Activated T-helper 1 cell treated with anti-CD3 and anti-CD28 coated beads, Interleukin-2, amount 50 U/mL, for 16 hours (primary cell): ENCODE measurements around the gene RNF151.
A peak's percentile ranks its signal among the peaks of the same experiment; 100 is the strongest.
"Not testable (repeated sequence)": the region's sequence is repeated elsewhere in the genome, so short reads cannot be mapped to it uniquely, and the experiment has no call there.

Experiments used
- DNase-seq, 2 donors: peaks; one replicate each; pipeline ENCODE4 v3.0.0-alpha.2; 2020; ENCODE audit warnings: low read depth in 1 of 2, low spot score in 1 of 2

The RNF151 gene

DNA sequence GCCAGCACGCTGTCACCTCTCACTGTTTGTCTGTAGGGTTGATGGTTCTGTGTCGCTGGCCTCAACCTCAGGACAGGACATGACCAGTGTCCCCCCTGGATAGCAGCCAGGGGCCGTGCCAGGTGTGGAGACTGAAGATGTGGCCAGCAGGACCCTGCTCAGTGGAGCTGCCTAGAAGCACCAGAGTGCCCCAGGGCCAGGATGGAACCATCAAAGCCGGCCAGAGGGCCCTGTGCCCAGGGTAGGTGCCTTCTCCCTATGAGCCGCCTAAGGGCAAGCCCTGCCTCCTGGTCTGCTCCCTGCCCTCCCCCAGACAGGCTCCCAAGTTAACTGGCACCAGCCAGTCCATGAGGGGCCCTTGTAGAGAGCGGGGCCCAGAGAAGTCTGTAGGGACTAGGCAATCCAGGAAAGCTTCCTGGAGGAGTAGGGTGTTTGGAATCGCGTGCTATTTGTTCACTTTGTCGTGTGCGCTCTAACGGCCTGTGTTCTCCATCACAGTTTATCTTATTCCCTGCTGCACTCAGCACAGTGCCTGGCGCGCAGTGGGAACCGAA, 7.9 kb upstream of the RNF151 start:
- DNase-seq, result no peak

GRCh38 chr16:1959269-1960039, 7.2 kb upstream of the RNF151 start, which contains the start of gene NDUFB10:
Gene NDUFB10, plus strand, starts transcription at chr16:1959538. Its CDS starts 87 bp downstream, at chr16:1959625.
- DNase-seq, result peak; percentile 83 to 86

DNA sequence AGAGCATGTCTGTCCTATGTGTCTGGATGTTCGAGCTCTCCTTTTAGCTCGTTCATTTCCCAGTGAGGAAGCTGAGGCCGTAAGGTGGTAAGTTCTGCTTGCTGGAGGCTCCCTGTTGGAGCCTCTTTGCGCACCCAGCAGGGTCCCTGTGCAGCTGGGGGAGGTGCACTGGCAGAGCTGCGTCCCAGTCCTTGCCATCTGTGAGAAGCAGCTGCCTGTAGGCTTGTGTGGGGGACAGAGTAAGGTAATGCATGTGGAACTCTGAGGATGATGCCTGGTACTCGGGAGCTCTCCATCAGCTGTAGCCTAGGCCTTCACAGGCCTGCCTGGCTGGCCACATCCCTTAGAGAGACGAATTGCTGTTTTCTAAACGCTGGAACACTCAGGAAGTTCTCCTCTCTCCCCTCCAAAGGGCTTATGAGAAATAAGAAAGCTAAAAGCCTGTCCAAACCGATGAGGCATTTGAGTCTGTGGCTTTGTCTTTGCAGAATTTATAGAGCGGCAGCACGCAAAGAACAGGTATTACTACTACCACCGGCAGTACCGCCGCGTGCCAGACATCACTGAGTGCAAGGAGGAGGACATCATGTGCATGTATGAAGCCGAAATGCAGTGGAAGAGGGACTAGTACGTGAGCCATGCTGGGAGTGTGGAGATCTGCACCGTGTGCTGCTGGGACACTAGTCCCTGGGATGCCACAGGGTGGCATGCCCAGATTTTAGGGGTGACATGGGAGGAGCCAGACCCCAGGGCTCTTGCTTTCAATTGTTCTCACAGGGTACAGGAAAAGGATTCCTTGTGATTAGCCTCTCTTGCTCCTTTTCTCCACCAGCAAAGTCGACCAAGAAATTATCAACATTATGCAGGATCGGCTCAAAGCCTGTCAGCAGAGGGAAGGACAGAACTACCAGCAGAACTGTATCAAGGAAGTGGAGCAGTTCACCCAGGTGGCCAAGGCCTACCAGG, 5.7 kb upstream of the RNF151 start:
- DNase-seq, result no peak

DNA sequence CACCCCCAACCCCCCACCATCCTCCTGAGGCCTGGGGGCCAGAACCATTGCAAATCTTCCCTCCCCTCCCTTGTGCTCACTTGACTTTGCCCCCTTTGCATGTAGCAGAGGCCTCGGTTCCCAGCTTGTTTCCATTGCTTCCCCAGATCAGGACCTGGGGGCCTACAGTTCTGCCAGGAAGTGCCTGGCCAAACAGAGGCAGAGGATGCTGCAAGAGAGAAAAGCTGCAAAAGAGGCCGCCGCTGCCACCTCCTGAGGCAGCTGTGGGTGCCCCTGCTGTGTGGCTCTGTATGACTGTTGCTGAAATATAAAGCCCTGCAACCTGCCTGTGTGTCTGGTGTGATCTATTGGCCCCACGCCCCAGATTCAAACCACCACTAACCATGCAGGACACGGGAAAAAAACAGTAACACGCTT, 5.0 kb upstream of the RNF151 start:
- no peak for DNase-seq

DNA sequence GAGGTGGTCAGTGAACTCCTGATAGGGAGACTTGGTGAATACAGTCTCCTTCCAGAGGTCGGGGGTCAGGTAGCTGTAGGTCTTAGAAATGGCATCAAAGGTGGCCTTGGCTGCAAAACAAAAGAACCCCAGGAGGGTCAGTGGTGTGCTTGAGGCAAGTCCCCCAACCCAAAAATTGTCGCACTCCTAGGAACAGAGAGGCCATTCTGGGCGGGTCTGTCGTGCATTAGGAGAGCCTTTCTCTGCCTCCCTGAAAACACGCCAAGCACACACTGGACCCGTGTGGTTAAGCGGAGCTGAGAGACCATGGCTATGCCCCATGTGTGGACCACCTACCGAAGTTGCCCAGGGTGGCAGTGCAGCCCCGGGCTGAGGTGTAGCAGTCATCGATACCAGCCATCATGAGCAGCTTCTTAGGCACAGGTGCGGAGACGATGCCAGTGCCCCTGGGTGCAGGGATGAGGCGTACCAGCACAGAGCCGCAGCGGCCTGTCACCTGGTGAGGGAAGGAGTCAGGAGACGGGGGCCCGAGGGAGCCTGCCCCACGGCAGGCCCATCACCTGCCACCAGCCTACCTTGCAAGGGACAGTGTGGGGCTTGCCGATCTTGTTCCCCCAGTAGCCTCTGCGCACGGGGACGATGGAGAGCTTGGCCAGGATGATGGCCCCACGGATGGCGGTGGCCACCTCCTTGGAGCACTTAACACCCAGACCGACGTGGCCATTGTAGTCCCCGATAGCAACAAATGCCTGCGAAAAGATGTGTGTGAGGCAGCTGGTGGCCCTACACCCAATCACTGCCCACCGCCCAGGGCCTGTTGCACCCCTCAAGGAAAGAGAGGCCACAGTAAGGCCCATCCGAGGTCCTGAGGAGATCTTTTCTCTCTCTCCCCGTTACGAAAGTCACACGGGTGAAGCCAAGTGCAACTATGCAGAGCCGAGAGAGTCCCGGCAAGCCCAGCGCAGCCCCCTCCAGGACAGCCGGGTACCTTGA, 4.2 kb upstream of the RNF151 start:
- not testable (repeated sequence) for DNase-seq

- DNase-seq, result peak in 1 of 2 donors; percentile 29
These were observed 2.7 kb upstream of the RNF151 start for GRCh38 chr16:1963806-1964505.

GRCh38 chr16:1964506-1965395, 1.9 kb upstream of the RNF151 start, which contains the start of gene RPS2:
Gene RPS2, minus strand, starts transcription at chr16:1964826. Its CDS starts 201 bp downstream, at chr16:1964625.
- DNase-seq, result peak; percentile 96 to 97

DNA sequence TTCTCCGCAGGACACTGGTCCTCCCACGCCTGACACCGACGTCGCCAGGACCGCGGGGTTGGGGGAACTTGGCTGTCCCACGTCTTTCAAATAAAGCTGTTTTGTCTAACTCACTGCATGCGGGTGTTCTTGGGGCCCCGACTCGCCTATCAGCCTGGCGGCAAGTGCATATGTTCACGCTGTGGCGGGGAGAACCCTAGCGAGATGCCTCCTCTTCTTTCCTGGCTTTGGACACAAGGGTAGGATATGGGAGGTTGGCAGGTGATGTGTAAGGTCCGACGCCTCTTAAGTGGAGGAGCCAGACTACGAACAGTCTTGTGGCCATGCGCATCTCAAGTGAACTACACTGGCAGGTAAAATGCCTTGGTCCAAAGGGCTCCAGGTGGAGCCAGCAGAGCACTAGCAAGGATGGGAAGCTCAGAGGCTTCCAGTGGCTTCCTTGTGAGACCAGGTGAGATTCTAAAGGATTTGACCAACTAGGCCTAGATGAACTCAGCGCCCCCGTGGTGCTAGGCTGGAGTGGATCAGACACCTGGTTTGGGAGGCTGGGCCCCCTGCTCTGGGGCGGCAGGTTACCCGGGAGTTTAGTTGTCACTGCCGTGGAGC, 1.2 kb upstream of the RNF151 start:
- DNase-seq, result no peak

- DNase-seq, result no peak
These were observed 1.7 kb downstream of the RNF151 start for GRCh38 chr16:1968146-1968953.

GRCh38 chr16:1971796-1972489, 5.3 kb downstream of the RNF151 start, which contains the start of gene TBL3:
Gene TBL3, plus strand, starts transcription at chr16:1972053. Its CDS starts 112 bp downstream, at chr16:1972165.
- DNase-seq, result peak; percentile 94 to 98

DNA sequence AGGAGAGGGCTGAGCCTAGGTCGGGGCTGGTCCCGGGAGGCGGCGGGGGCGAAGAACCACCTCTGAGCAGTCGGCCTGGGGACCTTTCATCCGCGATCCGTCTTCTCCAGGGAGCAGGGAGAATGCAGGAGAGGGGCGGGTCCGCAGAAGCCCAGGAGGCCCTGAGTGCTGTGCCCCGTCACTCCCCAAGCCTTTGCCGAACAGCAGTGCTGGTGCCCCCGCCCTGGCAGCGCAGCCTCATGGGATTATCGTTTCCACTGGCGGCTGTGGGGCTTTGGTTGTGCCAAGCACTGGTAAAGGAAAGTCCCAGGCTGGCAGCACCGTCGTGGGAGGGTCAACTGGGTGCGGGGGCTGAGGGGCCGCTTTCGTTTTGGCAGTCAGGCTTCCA, 5.8 kb downstream of the RNF151 start:
- no peak for DNase-seq

GRCh38 chr16:1973461-1974156, 7.0 kb downstream of the RNF151 start:
- DNase-seq, result no peak

GRCh38 chr16:1974157-1975070, 7.8 kb downstream of the RNF151 start:
- no peak for DNase-seq

DNA sequence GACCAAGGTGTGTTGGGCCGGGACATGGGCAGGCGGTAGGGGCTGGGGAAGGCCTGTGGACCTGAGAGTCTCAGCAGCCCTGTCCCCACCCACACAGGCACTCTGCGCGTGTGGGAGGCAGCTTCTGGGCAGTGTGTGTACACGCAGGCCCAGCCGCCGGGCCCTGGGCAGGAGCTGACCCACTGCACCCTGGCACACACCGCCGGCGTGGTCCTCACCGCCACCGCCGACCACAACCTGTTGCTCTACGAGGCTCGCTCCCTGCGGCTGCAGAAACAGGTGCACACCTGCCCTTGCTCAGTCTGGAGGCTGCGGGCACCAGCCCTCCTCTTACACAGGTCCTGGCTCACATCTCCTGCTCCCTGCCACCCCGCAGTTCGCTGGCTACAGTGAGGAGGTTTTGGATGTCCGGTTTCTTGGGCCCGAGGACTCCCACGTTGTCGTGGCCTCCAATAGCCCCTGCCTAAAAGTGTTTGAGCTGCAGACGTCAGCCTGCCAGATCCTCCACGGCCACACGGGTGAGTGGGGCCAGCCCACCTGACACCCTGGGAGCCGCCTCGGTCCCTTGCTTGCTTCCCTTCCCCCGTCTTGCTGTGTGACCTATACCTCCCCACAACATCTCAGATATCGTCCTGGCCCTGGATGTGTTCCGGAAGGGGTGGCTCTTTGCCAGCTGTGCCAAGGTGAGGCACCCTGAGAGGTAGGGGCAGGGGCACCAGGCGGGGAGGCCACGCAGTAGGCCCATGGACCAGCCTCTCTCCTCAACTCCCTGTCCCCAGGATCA, 9.0 kb downstream of the RNF151 start:
- no peak for DNase-seq
